Measurements from ENCODE around the gene PRTFDC1. TPM values are rescaled to one million over a fixed set of nuclear protein-coding genes. Genes with fewer than 3 reads are reported as not detected.
"Not testable (repeated sequence)": the region's sequence is repeated elsewhere in the genome, so short reads cannot be mapped to it uniquely, and the experiment has no call there.

PRTFDC1 gene
- total RNA-seq, 1 donor from 2014 or later, result 9.1 TPM

GRCh38 chr10:24840784-24841183 lies 111.6 kb downstream of the PRTFDC1 start:
- H3K4me2 ChIP-seq (ENCODE audit: low read length), result no peak overlapping the region
- Mint-ChIP-seq H3K4me1 (ENCODE audit: low read depth, unreplicated experiment) (no peaks in the 10 kb centered on the region), H3K27ac (ENCODE audit: unreplicated experiment) (no peak overlapping the region), H3K9me3 (ENCODE audit: unreplicated experiment) (peaks cover 15% of the 10 kb centered on the region), H3K36me3 (ENCODE audit: low read depth, unreplicated experiment) (no peaks in the 10 kb centered on the region), H3K4me3 (ENCODE audit: unreplicated experiment) (no peak overlapping the region), H3K27me3 (ENCODE audit: low read depth, unreplicated experiment) (no peaks in the 10 kb centered on the region)
- H3K79me2 ChIP-seq (ENCODE audit: insufficient read depth, low read length), result no peaks in the 10 kb centered on the region
- no peak overlapping the region for H3K4me3 ChIP-seq (ENCODE audit: insufficient read depth, low read depth, low read length)
- no peak overlapping the region for H2AFZ ChIP-seq (ENCODE audit: low read depth, low read length)
- no peak overlapping the region for H3K27ac ChIP-seq (ENCODE audit: low read depth, low read length)
- no peaks in the 10 kb centered on the region for H3K4me1 ChIP-seq (ENCODE audit: insufficient read depth, low read length)
- no peaks in the 10 kb centered on the region for H3K36me3 ChIP-seq (ENCODE audit: insufficient read depth, low read length)
- H3K27me3 ChIP-seq (ENCODE audit: insufficient read depth, low read length), result no peaks in the 10 kb centered on the region
- no peaks in the 10 kb centered on the region for H3K9me3 ChIP-seq (ENCODE audit: insufficient read depth, low read depth, low read length)
- FAIRE-seq (no peak), DNase-seq (ENCODE audit: low read depth) (no peak)
- no peak overlapping the region for H3K9ac ChIP-seq (ENCODE audit: low read length)
- TF ChIP-seq, protein P1, sequence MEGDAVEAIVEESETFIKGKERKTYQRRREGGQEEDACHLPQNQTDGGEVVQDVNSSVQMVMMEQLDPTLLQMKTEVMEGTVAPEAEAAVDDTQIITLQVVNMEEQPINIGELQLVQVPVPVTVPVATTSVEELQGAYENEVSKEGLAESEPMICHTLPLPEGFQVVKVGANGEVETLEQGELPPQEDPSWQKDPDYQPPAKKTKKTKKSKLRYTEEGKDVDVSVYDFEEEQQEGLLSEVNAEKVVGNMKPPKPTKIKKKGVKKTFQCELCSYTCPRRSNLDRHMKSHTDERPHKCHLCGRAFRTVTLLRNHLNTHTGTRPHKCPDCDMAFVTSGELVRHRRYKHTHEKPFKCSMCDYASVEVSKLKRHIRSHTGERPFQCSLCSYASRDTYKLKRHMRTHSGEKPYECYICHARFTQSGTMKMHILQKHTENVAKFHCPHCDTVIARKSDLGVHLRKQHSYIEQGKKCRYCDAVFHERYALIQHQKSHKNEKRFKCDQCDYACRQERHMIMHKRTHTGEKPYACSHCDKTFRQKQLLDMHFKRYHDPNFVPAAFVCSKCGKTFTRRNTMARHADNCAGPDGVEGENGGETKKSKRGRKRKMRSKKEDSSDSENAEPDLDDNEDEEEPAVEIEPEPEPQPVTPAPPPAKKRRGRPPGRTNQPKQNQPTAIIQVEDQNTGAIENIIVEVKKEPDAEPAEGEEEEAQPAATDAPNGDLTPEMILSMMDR (IDR thresholded peaks at IDR 0.05; ENCODE audit: insufficient read depth, low read depth, low read length), result no peak
- TF ChIP-seq EZH2 (IDR thresholded peaks at IDR 0.05; ENCODE audit: insufficient read depth, low read length), result no peak
- H4K20me1 ChIP-seq (ENCODE audit: insufficient read depth, low read length), result no peaks in the 10 kb centered on the region

DNA sequence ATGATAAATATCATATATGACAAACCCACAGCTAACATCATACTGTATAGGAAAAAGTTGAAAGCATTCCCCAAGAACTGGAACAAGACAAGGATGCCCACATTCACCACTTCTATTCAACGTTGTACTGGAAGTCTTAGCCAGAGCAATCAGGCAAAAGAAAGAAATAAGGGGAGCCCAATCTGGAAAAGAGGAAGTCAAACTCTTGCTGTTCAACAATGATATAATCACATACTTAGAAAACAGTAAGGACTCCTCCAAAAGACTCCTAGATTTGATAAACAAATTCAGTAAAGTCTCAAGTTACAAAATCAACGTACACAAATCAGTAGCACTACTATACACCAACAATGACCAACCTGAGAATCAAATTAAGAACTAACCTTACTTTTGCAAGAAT lies 114.6 kb downstream of the PRTFDC1 start:
- H2AFZ ChIP-seq (ENCODE audit: low read depth, low read length); H3K4me1 Mint-ChIP-seq (ENCODE audit: low read depth, unreplicated experiment); H3K9ac ChIP-seq (ENCODE audit: low read length); H3K4me3 ChIP-seq (ENCODE audit: insufficient read depth, low read depth, low read length); H3K27me3 ChIP-seq (ENCODE audit: insufficient read depth, low read length); H3K27ac Mint-ChIP-seq (ENCODE audit: unreplicated experiment); H4K20me1 ChIP-seq (ENCODE audit: insufficient read depth, low read length); FAIRE-seq; H3K4me2 ChIP-seq (ENCODE audit: low read length); H3K27ac ChIP-seq (ENCODE audit: low read depth, low read length); DNase-seq (ENCODE audit: low read depth); H3K79me2 ChIP-seq (ENCODE audit: insufficient read depth, low read length); H3K27me3 Mint-ChIP-seq (ENCODE audit: low read depth, unreplicated experiment); H3K36me3 ChIP-seq (ENCODE audit: insufficient read depth, low read length); H3K4me3 Mint-ChIP-seq (ENCODE audit: unreplicated experiment); H3K4me1 ChIP-seq (ENCODE audit: insufficient read depth, low read length); H3K36me3 Mint-ChIP-seq (ENCODE audit: low read depth, unreplicated experiment); H3K9me3 ChIP-seq (ENCODE audit: insufficient read depth, low read depth, low read length): not testable (repeated sequence)
- H3K9me3 Mint-ChIP-seq (ENCODE audit: unreplicated experiment), result peaks cover 16% of the 10 kb centered on the region

- H3K4me1 Mint-ChIP-seq (ENCODE audit: low read depth, unreplicated experiment), result no peaks in the 10 kb centered on the region
These were observed 117.5 kb downstream of the PRTFDC1 start for GRCh38 chr10:24834869-24835268.

More at GRCh38 chr10:24834869-24835268, 117.5 kb downstream of the PRTFDC1 start:
- no peak overlapping the region for H3K4me3 Mint-ChIP-seq (ENCODE audit: unreplicated experiment)
- Histone ChIP-seq H3K4me3 (ENCODE audit: insufficient read depth, low read depth, low read length) (no peak overlapping the region), H3K27ac (ENCODE audit: low read depth, low read length) (no peak overlapping the region), H3K4me1 (ENCODE audit: insufficient read depth, low read length) (no peaks in the 10 kb centered on the region), H3K27me3 (ENCODE audit: insufficient read depth, low read length) (no peaks in the 10 kb centered on the region), H3K4me2 (ENCODE audit: low read length) (no peak overlapping the region), H4K20me1 (ENCODE audit: insufficient read depth, low read length) (no peaks in the 10 kb centered on the region), H3K9ac (ENCODE audit: low read length) (no peak overlapping the region), H3K36me3 (ENCODE audit: insufficient read depth, low read length) (no peaks in the 10 kb centered on the region), H2AFZ (ENCODE audit: low read depth, low read length) (no peak overlapping the region), H3K9me3 (ENCODE audit: insufficient read depth, low read depth, low read length) (no peaks in the 10 kb centered on the region), H3K79me2 (ENCODE audit: insufficient read depth, low read length) (no peaks in the 10 kb centered on the region)
- H3K27ac Mint-ChIP-seq (ENCODE audit: unreplicated experiment), result no peak overlapping the region
- no peak for TF ChIP-seq EZH2 (IDR thresholded peaks at IDR 0.05; ENCODE audit: insufficient read depth, low read length)
- TF ChIP-seq, protein P1 (IDR thresholded peaks at IDR 0.05; ENCODE audit: insufficient read depth, low read depth, low read length), result no peak
- H3K36me3 Mint-ChIP-seq (ENCODE audit: low read depth, unreplicated experiment), result no peaks in the 10 kb centered on the region
- no peaks in the 10 kb centered on the region for H3K27me3 Mint-ChIP-seq (ENCODE audit: low read depth, unreplicated experiment)
- DNase-seq (ENCODE audit: low read depth) (no peak), FAIRE-seq (no peak)
- H3K9me3 Mint-ChIP-seq (ENCODE audit: unreplicated experiment), result peaks cover 12% of the 10 kb centered on the region
